NCI-H2081 (cell line): ENCODE results near the gene HPGDS.
"Not testable (repeated sequence)": the region's sequence is repeated elsewhere in the genome, so short reads cannot be mapped to it uniquely, and the experiment has no call there.

Experiments
- DNase-seq, 2 experiments: peaks; one replicate each; lab custom pipeline; 2025; lab: John Stamatoyannopoulos, UW

HPGDS gene

GRCh38 chr4:94325835-94326234, 16.8 kb downstream of the HPGDS start:
- no peak for DNase-seq

- DNase-seq = not testable (repeated sequence)
Observed at GRCh38 chr4:94319927-94320326, 22.7 kb downstream of the HPGDS start.

- DNase-seq = no peak
Observed at GRCh38 chr4:94307231-94307871, 35.3 kb downstream of the HPGDS start.

DNA sequence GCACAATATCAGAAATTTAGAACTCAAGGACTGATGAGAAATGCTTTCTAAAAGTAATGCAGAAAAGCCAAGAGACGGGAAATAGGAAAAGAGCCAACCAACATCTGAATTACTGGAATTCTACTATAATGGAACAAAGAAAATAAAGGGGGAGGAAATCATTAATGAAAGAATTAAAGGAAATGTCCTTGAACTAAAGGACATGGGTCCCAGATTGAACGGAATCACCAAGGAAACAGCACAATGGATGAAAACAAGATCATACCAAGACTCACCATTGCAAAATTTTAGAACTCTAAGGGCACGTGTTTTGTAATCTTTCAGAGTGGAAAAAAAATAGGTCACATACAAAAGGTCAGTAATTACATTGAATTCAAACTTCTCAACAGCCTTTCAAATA, 35.9 kb downstream of the HPGDS start:
- no peak for DNase-seq

- DNase-seq = no peak
Observed at GRCh38 chr4:94305466-94306225, 37.0 kb downstream of the HPGDS start.

- DNase-seq = peak; percentile 6 to 20
Observed at GRCh38 chr4:94304365-94304971, 38.2 kb downstream of the HPGDS start.

- no peak for DNase-seq
Observed at GRCh38 chr4:94302191-94302590, 40.4 kb downstream of the HPGDS start.

DNA sequence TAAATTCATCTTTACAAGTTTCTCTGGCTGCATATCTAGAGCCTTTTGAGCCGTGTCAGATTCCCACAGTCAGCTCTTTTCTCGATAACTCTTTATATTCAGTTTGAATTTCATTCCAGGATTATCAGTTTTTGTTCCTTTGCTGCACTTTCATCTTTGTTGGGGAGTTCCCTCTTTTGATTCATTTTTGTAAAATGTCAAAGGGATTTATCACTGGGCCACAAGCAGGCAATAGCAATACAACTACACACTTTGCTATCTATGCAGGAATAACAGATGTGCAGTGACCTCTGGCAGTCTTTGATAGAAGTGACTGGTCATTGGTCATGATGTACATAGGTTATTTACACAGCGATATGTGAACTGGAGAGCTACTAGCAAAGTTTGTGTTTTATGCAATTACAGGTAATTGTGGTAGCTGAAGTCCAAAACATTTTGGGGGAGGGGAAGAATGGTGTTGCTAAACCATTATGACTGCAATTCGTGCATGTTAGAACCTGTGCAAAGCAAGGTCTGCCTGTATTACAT, 43.8 kb downstream of the HPGDS start:
- no peak for DNase-seq

DNA sequence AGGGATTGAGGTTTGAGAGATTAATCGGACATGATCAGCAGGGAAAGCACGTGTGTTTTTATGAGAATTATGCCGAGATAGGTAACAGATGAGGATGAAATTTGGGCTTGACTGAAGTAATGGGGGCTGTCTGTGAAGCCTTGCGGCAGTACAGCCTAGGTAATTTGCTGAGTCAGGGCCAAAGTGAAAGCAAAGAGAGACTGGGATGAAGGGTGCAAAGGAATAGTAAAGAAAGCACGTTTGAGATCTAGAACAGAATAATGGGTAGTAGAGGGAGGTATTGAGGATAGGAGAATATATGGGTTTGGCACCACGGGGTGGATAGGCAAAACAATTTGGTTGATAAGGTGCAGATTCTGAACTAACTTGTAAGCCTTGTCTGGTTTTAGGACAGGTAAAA, 47.2 kb downstream of the HPGDS start:
- DNase-seq = not testable (repeated sequence)

- not testable (repeated sequence) for DNase-seq
Observed at GRCh38 chr4:94293981-94294380, 48.7 kb downstream of the HPGDS start.

DNA sequence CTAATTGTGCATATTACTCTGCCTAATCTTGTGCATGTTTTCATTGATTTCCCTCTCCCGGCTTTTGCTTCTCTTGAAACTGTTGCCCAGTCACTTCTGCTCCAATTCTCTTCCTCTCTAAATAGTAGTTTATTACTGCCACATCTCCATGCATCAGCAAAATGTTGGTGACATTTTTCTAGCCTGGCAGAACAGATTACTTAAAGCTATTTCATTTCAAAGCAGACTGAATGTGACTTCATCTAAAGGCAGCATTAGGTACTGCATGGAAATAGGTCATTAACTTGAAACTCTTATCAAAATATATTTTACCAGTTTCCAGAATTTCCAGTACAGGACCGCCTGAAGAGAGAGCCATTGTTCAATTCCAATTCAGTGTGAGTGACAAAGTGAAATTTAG, 52.4 kb downstream of the HPGDS start:
- no peak for DNase-seq

DNA sequence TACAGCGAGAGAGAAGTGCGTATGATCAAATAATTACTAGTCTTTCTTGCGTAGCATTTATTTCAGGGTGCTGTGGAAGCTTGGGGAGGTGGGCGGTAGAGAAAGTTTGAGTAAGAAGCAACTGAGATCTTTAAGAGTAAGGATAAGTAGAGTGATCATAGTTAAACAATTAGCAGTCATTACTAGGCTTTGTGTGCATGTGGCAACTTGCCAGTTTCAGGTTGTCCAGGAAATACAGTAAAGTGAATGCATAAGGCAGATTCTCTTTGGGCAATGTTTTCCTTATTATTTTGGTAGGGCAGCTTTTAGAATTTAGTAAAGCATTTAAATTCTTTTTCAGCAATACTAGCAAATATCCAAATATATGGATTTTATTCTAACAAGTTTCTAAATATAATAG, 57.0 kb downstream of the HPGDS start:
- peak in 1 of 2 experiments; percentile 22 for DNase-seq

GRCh38 chr4:94284889-94285288, 57.7 kb downstream of the HPGDS start:
- no peak for DNase-seq

DNA sequence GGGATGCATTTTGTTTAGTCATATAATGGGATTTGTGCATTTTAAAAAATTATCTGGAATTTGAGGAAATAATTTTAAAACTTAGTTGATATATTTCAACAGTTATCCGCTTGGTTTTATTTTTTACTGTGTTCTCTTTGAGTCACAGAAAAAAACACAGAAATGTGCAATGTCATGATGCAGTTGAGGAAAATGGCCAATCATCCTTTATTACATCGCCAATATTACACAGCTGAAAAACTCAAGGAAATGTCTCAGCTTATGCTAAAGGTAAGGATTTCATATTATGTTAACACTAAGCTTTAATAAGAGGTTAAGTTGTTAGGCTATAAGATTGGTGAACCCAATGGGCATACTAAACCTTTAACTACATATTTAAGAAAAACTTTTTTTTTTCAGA, 63.9 kb downstream of the HPGDS start:
- DNase-seq = no peak

DNA sequence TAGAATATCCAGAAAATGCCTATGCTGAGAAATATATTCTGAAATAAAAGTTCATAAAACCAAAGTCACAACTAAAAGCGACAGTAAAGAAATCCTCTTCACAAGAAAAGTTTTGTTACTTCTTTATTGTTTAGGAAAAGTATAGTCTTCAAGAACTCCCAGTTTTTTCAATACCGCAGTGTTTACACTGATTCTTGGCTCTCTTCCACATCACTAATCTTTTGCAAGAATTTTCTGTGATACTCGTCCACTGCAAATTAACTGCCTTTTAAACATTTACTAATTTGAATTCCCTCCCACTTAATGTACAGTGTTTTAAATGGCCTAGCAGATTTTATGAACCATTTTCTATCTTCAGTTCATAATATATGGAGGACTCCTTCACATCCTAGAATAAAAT, 65.1 kb downstream of the HPGDS start:
- no peak for DNase-seq

DNA sequence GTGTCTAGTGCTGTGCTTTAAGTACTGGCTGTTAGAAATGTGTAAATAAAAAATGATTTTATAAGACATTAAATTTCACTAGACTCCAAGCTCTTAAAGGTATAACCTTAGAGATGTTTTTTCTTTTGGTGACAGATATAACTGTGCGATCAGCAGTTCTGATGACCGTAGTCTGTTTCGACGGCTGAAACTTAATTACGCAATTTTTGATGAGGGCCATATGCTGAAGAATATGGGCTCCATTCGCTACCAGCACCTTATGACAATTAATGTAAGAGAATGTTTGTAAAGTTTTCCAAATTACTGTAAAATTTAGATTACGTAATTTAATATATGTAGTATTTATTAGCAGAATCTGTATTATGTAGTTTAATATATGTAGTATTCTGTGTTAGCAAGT, 66.4 kb downstream of the HPGDS start:
- no peak for DNase-seq

DNA sequence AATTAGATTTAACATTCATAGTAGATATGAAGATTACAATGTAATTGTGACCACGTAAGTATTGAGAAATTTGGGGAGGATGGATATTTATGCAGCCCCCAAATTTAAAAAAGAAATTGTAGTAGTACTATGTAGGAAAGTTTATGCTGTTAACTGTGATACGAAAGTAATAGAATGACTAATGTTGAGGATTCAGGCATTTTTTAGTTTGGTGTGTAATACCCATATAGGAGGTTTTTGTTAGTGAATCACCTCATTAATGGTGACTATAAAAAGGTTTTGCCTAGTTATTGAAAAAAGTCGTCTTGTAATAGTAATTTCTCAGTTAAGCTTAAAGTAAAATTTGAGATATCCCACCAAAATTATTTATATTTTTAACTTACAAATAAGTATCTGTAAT, 67.7 kb downstream of the HPGDS start:
- DNase-seq = no peak

GRCh38 chr4:94271248-94271647, 71.4 kb downstream of the HPGDS start:
- no peak for DNase-seq

GRCh38 chr4:94267037-94267436, 75.6 kb downstream of the HPGDS start:
- DNase-seq = no peak

- DNase-seq = no peak
Observed at GRCh38 chr4:94262163-94263016, 80.2 kb downstream of the HPGDS start.

GRCh38 chr4:94256828-94257227, 85.8 kb downstream of the HPGDS start:
- DNase-seq = no peak

DNA sequence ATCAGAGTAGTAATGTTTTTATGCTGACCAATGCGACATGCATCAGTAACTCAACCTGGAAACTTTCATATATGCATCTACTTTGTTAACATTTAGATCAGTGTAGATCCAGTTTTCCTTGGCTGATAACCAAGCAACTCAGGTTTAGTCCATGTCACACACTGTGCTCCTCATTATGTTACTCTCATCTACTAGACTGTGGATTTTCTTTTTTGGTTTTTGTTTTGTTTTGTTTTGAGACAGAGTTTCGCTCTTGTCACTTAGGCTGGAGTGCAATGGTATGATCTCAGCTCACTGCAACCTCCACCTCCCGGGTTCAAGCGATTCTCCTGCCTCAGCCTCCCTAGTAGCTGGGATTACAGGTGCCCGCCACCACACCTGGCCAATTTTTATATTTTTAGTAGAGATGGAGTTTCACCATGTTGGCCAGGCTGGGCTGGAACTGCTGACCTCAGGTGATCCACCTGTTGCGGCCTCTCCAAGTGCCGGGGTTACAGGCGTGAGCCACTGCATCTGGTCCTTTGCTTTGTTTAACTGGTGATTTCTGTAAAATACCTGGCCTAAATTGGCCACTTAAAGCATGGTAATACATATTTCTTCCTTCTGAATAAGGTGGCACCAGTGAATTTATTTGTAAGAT, 86.4 kb downstream of the HPGDS start:
- no peak for DNase-seq
